ENCODE data around the gene NEDD4L. TPM values are rescaled to one million over a fixed set of nuclear protein-coding genes. Genes with fewer than 3 reads are reported as not detected.

Gene NEDD4L
- total and polyA plus RNA-seq, 7 donors, result 52.0 to 104 (median 57.4) TPM

DNA sequence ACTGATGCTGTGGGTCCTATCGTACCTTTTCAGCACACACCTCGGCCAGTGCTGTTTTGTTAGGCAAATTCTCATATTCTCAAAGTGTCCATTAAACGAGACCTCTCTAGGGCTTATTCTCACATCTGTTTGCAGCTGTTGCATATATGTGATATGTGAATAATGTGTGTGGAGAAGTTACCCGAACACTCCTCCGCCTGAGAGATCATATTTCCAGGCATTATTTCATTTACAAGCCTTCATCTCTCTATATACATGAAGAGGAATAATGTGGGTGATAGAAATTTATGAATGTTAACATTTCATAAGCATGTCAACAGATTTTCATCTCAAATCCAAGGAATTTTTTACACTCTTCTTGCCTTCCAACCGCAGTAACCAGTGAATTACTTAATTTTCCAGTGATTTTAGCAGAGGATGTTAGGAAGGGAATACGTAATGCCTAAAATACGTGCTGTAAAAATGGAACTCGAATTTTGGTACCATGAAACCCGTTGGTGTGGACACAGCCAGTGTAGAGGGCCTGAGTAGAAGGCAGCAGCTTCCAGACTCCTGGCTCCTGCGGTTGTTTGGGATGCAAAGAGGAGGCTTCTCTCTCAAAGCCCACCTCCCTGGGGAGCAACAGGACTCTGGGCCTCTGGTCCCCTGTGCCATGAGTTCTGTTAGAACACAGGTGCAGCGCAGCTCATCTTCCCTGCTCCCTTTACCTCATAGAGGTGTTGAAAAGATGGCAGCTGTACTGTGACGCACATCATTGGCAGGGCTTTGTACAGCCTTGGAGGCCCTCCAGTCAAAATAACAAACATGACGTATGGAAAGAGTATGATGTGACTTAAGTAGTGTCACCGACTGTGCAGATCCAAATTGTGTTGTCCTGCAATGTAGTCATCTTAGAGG lies 280.1 kb downstream of the NEDD4L start:
- intact Hi-C loops (cut with DNase I), result no loop called here
- no peak overlapping the region for H3K4me3 ChIP-seq
- no peak for TF ChIP-seq POLR2AphosphoS5 (IDR thresholded peaks at IDR 0.05)
- TF ChIP-seq, protein P1, sequence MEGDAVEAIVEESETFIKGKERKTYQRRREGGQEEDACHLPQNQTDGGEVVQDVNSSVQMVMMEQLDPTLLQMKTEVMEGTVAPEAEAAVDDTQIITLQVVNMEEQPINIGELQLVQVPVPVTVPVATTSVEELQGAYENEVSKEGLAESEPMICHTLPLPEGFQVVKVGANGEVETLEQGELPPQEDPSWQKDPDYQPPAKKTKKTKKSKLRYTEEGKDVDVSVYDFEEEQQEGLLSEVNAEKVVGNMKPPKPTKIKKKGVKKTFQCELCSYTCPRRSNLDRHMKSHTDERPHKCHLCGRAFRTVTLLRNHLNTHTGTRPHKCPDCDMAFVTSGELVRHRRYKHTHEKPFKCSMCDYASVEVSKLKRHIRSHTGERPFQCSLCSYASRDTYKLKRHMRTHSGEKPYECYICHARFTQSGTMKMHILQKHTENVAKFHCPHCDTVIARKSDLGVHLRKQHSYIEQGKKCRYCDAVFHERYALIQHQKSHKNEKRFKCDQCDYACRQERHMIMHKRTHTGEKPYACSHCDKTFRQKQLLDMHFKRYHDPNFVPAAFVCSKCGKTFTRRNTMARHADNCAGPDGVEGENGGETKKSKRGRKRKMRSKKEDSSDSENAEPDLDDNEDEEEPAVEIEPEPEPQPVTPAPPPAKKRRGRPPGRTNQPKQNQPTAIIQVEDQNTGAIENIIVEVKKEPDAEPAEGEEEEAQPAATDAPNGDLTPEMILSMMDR (IDR thresholded peaks at IDR 0.05), result no peak
- no peak for TF ChIP-seq POLR2A (IDR thresholded peaks at IDR 0.05)
- TF ChIP-seq EP300 (IDR thresholded peaks at IDR 0.05), result no peak
- H3K9me3 ChIP-seq, result no peaks in the 10 kb centered on the region
- no peak overlapping the region for H3K27ac ChIP-seq
- H3K4me1 ChIP-seq, result peaks cover 0 to 14% (median 3%) of the 10 kb centered on the region in 4 donors
- peaks cover 0 to 37% (median 5%) of the 10 kb centered on the region in 4 donors for H3K36me3 ChIP-seq
- WGBS, 2 donors, result 88 to 90% methylated on average over 15 of the region's 15 CpGs
- no peak for DNase-seq
- no peaks in the 10 kb centered on the region for H3K27me3 ChIP-seq

GRCh38 chr18:58324824-58325480 lies 280.9 kb downstream of the NEDD4L start:
- peaks cover 0 to 45% (median 6%) of the 10 kb centered on the region in 4 donors for H3K36me3 ChIP-seq
- DNase-seq, result no peak
- H3K27me3 ChIP-seq, result no peaks in the 10 kb centered on the region
- no peak overlapping the region for H3K27ac ChIP-seq
- intact Hi-C loops (cut with DNase I), result no loop called here
- no peaks in the 10 kb centered on the region for H3K9me3 ChIP-seq
- no peak for TF ChIP-seq EP300 (IDR thresholded peaks at IDR 0.05)
- TF ChIP-seq, protein P1 (IDR thresholded peaks at IDR 0.05), result no peak
- WGBS, 2 donors, result 90 to 92% methylated on average over 16 of the region's 16 CpGs
- peaks cover 0 to 14% (median 3%) of the 10 kb centered on the region in 4 donors for H3K4me1 ChIP-seq
- H3K4me3 ChIP-seq, result no peak overlapping the region

DNA sequence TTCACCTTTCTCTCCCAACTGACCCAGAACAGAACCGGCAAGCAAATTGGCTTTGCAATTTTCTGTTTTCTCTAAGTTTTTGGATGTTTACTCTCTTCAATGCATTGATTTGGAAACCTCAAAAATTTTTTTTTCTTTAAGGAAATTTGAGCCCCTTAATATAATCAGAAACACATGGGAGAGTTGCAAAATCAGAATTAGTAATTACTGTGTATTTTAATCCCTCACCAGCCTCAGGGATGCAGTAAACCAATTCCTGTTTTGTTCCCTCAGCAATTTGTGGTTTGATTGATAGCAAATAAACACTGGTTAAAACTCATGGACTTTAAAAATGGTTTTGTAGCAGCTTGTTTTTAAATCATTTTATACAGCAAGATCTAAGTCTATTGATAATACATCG lies 281.5 kb downstream of the NEDD4L start:
- H3K36me3 ChIP-seq, result peaks cover 0 to 50% (median 8%) of the 10 kb centered on the region in 4 donors
- H3K4me3 ChIP-seq, result no peak overlapping the region
- WGBS, 2 donors, result 75 to 89% methylated on average over 2 of the region's 2 CpGs
- peaks cover 0 to 14% (median 3%) of the 10 kb centered on the region in 4 donors for H3K4me1 ChIP-seq
- intact Hi-C loops (cut with DNase I), result no loop called here
- TF ChIP-seq, protein P1 (IDR thresholded peaks at IDR 0.05), result no peak
- TF ChIP-seq POLR2A (IDR thresholded peaks at IDR 0.05) (no peak), POLR2AphosphoS5 (IDR thresholded peaks at IDR 0.05) (no peak), EP300 (IDR thresholded peaks at IDR 0.05) (no peak)
- H3K27me3 ChIP-seq, result no peaks in the 10 kb centered on the region
- no peaks in the 10 kb centered on the region for H3K9me3 ChIP-seq
- no peak for DNase-seq
- H3K27ac ChIP-seq, result no peak overlapping the region

- Histone ChIP-seq H3K9me3 (no peaks in the 10 kb centered on the region), H3K4me3 (no peak overlapping the region), H3K27me3 (no peaks in the 10 kb centered on the region), H3K36me3 (peaks cover 0 to 65% (median 11%) of the 10 kb centered on the region in 4 donors), H3K27ac (no peak overlapping the region), H3K4me1 (peaks cover 0 to 26% (median 24%) of the 10 kb centered on the region in 4 donors)
- no peak for TF ChIP-seq POLR2A (IDR thresholded peaks at IDR 0.05)
- TF ChIP-seq, protein P1 (IDR thresholded peaks at IDR 0.05), result no peak
- no peak for TF ChIP-seq POLR2AphosphoS5 (IDR thresholded peaks at IDR 0.05)
- TF ChIP-seq EP300 (IDR thresholded peaks at IDR 0.05), result no peak
- 89 to 93% methylated on average over 2 of the region's 2 CpGs for WGBS, 2 donors
- DNase-seq, result no peak
- intact Hi-C loops (cut with DNase I), result no loop called here
These were observed 290.0 kb downstream of the NEDD4L start for GRCh38 chr18:58334061-58334460.

All from sigmoid colon (tissue), 7 donors.